BE2C (cell line): Measurements from ENCODE around the gene CCNC.

Experiments
- DNase-seq: peaks from one replicate; pipeline ENCODE4 v3.0.0-alpha.2; 2020
- H3K27me3 ChIP-seq: fragments of 250-450 bp; sonication (Bioruptor Pico); 2 replicates; pipeline ENCODE4 v1.5.1; 2020; ENCODE audit warnings: mild to moderate bottlenecking
- H3K36me3 ChIP-seq: fragments of 250-450 bp; sonication (Bioruptor Pico); 2 replicates; pipeline ENCODE4 v1.5.1; 2020; ENCODE audit warnings: mild to moderate bottlenecking
- H3K4me1 ChIP-seq: fragments of 250-450 bp; sonication (Bioruptor Pico); 2 replicates; pipeline ENCODE4 v1.5.1; 2020
- H3K4me3 ChIP-seq: 2 replicates; pipeline ENCODE4 v1.5.1; 2011; ENCODE audit warnings: low read depth, low read length
- H3K9me3 ChIP-seq: fragments of 250-450 bp; sonication (Bioruptor Pico); 2 replicates; pipeline ENCODE4 v1.5.1; 2020
- CTCF ChIP-seq: IDR thresholded peaks from 2 replicates; pipeline ENCODE4 v1.5.1; 2012; ENCODE audit warnings: mild to moderate bottlenecking, low read depth, low read length

Gene CCNC

GRCh38 chr6:99512033-99512432 is 56.4 kb downstream of the CCNC start:
- no peak for TF ChIP-seq CTCF
- H3K36me3 ChIP-seq: peaks cover 9% of the 10 kb centered on the region
- DNase-seq: no peak
- no peaks in the 10 kb centered on the region for H3K27me3 ChIP-seq
- H3K4me1 ChIP-seq: 0 out of 2 replicates have a peak, but pooled peaks cover 3% of the 10 kb centered on the region
- H3K9me3 ChIP-seq: no peaks in the 10 kb centered on the region
- no peak overlapping the region for H3K4me3 ChIP-seq

- Histone ChIP-seq H3K9me3 (no peaks in the 10 kb centered on the region), H3K4me1 (no peaks in the 10 kb centered on the region), H3K4me3 (no peak overlapping the region), H3K36me3 (peaks cover 39% of the 10 kb centered on the region), H3K27me3 (no peaks in the 10 kb centered on the region)
- no peak for DNase-seq
- TF ChIP-seq CTCF: no peak
These were observed 60.8 kb downstream of the CCNC start for GRCh38 chr6:99507648-99508047.

- H3K27me3 ChIP-seq: no peaks in the 10 kb centered on the region
- DNase-seq: no peak
- H3K4me3 ChIP-seq: no peak overlapping the region
- no peaks in the 10 kb centered on the region for H3K9me3 ChIP-seq
- H3K36me3 ChIP-seq: peaks cover 48% of the 10 kb centered on the region
- H3K4me1 ChIP-seq: peaks cover 3% of the 10 kb centered on the region; the same call in 1 of the 2 replicates
- no peak for TF ChIP-seq CTCF
These were observed 66.7 kb downstream of the CCNC start for GRCh38 chr6:99501762-99502161.

GRCh38 chr6:99498421-99498820 is 70.0 kb downstream of the CCNC start:
- H3K36me3 ChIP-seq: peaks cover 33% of the 10 kb centered on the region
- no peak overlapping the region for H3K4me3 ChIP-seq
- no peaks in the 10 kb centered on the region for H3K27me3 ChIP-seq
- no peak for TF ChIP-seq CTCF
- peaks cover 3% of the 10 kb centered on the region; the same call in 1 of the 2 replicates for H3K4me1 ChIP-seq
- H3K9me3 ChIP-seq: no peaks in the 10 kb centered on the region
- DNase-seq: no peak

GRCh38 chr6:99495466-99495865 is 73.0 kb downstream of the CCNC start:
- Histone ChIP-seq H3K9me3 (no peaks in the 10 kb centered on the region), H3K27me3 (no peaks in the 10 kb centered on the region), H3K4me1 (peaks cover 3% of the 10 kb centered on the region; the same call in 1 of the 2 replicates), H3K36me3 (peaks cover 14% of the 10 kb centered on the region), H3K4me3 (no peak overlapping the region)
- no peak for TF ChIP-seq CTCF
- no peak for DNase-seq
